ENCODE data around the gene PINLYP. TPM values are rescaled to one million over a fixed set of nuclear protein-coding genes. Genes with fewer than 3 reads are reported as not detected.

PINLYP gene
- total RNA-seq, 2 experiments from 2014 or later: 9.7 to 12.3 TPM

DNA sequence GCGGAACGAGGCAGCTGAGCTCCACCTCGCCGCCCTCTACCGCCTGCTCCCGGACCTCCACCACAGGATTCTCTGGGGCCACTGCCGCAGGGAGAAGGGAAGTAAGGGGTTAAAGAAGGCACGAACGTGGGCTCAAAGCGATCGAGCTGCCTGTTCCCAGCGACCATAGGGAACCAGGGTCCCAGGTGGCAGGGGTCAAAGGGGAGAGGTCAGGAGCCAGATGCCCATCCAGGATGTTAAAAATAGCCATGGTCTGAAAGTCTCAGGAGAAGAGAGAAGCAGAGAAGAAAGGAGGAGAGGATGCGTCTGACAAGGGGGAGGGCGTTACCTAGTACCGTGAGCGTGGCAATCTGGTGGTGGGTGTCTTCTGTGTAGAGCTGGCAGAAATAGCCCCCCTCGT is 51.2 kb downstream of the PINLYP start:
- no peak for DNase-seq
- CTCF ChIA-PET: interaction anchor here (1.5 to 1.6 kb wide), 2 partner anchors 41 to 71 kb away, joined by 3 to 4 read pairs; no protein-coding TSS in a partner anchor
- H3K4me3 Mint-ChIP-seq: no peak overlapping the region
- no peak overlapping the region for H3K27ac Mint-ChIP-seq
- H3K9me3 Mint-ChIP-seq: no peaks in the 10 kb centered on the region
- no peak for TF ChIP-seq CTCF (IDR thresholded peaks at IDR 0.05)
- intact Hi-C loops (cut with micrococcal nuclease): no loop called here
- POLR2A ChIA-PET: interaction anchor here (0.9 kb wide), 1 partner anchor 94 kb away, joined by 3 read pairs; the partner anchor contains the start of gene ZNF575
- peaks cover 14% of the 10 kb centered on the region for H3K4me1 Mint-ChIP-seq (ENCODE audit: low read depth)
- H3K36me3 Mint-ChIP-seq (ENCODE audit: low read depth): no peaks in the 10 kb centered on the region
- peaks cover 7% of the 10 kb centered on the region for H3K27me3 Mint-ChIP-seq
- no peak for ATAC-seq

DNA sequence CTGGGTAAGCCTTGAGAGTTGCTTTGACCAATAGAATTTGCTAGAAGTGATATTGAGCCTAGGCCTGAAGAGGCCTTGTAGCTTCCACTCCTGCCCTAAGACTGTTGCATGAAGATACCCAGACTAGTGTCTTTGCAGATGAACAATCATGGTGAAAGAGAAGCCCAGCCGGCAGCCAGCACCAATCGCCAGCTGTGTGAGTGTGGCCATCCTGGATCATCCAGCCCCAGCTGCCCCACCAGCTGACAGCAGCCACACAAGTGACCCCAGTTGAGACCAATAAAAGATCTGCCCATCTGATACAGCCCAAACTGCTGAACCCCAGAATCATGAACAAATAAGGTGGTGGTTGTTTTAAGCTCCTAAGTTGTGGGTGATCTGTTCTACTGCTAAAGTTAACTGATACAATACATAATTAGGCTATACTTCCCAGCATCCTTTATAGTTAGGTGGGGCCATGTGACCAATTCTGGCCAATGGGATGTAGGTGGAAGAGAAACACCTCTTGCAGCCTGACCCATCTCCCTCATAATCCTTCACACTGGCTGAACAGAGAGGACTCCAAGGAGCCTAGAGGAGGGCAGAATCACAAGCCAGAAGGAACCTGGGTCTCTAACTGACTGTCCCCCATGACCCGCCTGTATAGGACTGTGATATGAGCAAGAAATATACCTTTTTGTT is 53.2 kb downstream of the PINLYP start:
- H3K9me3 Mint-ChIP-seq: no peaks in the 10 kb centered on the region
- H3K27me3 Mint-ChIP-seq: peaks cover 7% of the 10 kb centered on the region
- intact Hi-C loops (cut with micrococcal nuclease): no loop called here
- CTCF ChIA-PET: no interaction called here
- TF ChIP-seq CTCF (IDR thresholded peaks at IDR 0.05): no peak
- ATAC-seq (no peak), DNase-seq (no peak)
- no peak overlapping the region for H3K4me3 Mint-ChIP-seq
- POLR2A ChIA-PET: interaction anchor here (1.0 to 1.1 kb wide), 2 partner anchors 9 to 33 kb away, joined by 3 read pairs; partner anchors contain the start of gene IRGQ
- no peaks in the 10 kb centered on the region for H3K36me3 Mint-ChIP-seq (ENCODE audit: low read depth)
- no peak overlapping the region for H3K27ac Mint-ChIP-seq
- H3K4me1 Mint-ChIP-seq (ENCODE audit: low read depth): peaks cover 13% of the 10 kb centered on the region

DNA sequence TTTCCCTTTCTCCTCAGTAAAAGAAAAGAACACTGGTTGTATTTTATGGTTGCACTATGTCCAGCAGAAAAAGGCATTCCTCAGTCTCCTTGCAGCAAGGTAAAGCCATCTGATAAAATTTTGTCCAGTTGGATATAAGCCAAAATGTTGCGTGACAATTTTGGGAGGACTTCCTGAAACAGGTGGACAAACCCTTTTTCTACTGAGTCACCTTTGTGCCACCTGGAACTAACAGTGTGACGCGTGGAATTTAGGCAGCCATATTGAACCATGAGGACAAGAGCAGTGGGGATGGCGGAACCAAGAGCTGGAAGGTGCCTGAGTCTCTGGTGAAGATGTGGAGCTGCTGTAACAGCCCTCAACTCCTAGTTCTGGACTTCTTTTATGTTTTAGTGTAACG is 55.9 kb downstream of the PINLYP start:
- H3K27ac Mint-ChIP-seq: no peak overlapping the region
- ATAC-seq (no peak), DNase-seq (no peak)
- intact Hi-C loops (cut with micrococcal nuclease): no loop called here
- no peak overlapping the region for H3K4me3 Mint-ChIP-seq
- CTCF ChIA-PET: no interaction called here
- H3K36me3 Mint-ChIP-seq (ENCODE audit: low read depth): no peaks in the 10 kb centered on the region
- H3K9me3 Mint-ChIP-seq: no peaks in the 10 kb centered on the region
- no peaks in the 10 kb centered on the region for H3K4me1 Mint-ChIP-seq (ENCODE audit: low read depth)
- TF ChIP-seq CTCF (IDR thresholded peaks at IDR 0.05): no peak
- POLR2A ChIA-PET: no interaction called here
- H3K27me3 Mint-ChIP-seq: peaks cover 8% of the 10 kb centered on the region

Other genes with a start within 250 kb of the PINLYP start
- not detected for gene CD177, start 222.1 kb upstream of the PINLYP start, total RNA-seq
- gene TEX101, start 160.9 kb upstream of the PINLYP start, total RNA-seq: not detected
- gene LYPD3, start 110.2 kb upstream of the PINLYP start, total RNA-seq: 1 to 10 TPM; 4.4 to 4.9 TPM
- 10 to 100 TPM; 14.7 to 17.5 TPM for gene PHLDB3, start 71.1 kb upstream of the PINLYP start, total RNA-seq
- 10 to 100 TPM; 50.9 to 57.1 TPM for gene ETHE1, start 48.6 kb upstream of the PINLYP start, total RNA-seq
- 1 to 10 TPM; 1.2 to 2.0 TPM for gene ZNF575, start 42.6 kb upstream of the PINLYP start, total RNA-seq
- gene XRCC1, start 274 bp upstream of the PINLYP start, total RNA-seq: 10 to 100 TPM; 29.4 to 32.4 TPM
- 10 to 100 TPM; 17.1 to 17.9 TPM for gene IRGQ, start 20.3 kb downstream of the PINLYP start, total RNA-seq
- gene ZNF576, start 20.8 kb downstream of the PINLYP start, total RNA-seq: 10 to 100 TPM in 1 of 2 experiments, 1 to 10 TPM in 1; 8.8 to 12.2 TPM
- gene SRRM5, start 36.3 kb downstream of the PINLYP start, total RNA-seq: under 1 TPM; 0.41 to 0.54 TPM
- gene ZNF428, start 43.8 kb downstream of the PINLYP start, total RNA-seq: 10 to 100 TPM; 12.3 to 13.4 TPM
- gene CADM4, start 64.0 kb downstream of the PINLYP start, total RNA-seq: under 1 TPM; 0.22 to 0.38 TPM
- 10 to 100 TPM; 11.1 to 13.3 TPM for gene PLAUR, start 94.4 kb downstream of the PINLYP start, total RNA-seq
- not detected for gene IRGC, start 140.3 kb downstream of the PINLYP start, total RNA-seq
- gene SMG9, start 179.2 kb downstream of the PINLYP start, total RNA-seq: 10 to 100 TPM; 48.9 to 53.1 TPM
- 10 to 100 TPM; 49.5 to 49.6 TPM for gene KCNN4, start 205.2 kb downstream of the PINLYP start, total RNA-seq
- gene LYPD5, start 226.6 kb downstream of the PINLYP start, total RNA-seq: under 1 TPM; 0.51 to 0.61 TPM

All from activated CD8-positive, alpha-beta T cell treated with anti-CD3 and anti-CD28 coated beads for 36 hours (primary cell).